NCI-H524 treated with DMSO at 0.1 percent for 48 hours (cell line): ENCODE data around the gene S1PR5.
"Not testable (repeated sequence)": the region's sequence is repeated elsewhere in the genome, so short reads cannot be mapped to it uniquely, and the experiment has no call there.

Experiments used
- DNase-seq: peaks from one replicate; lab custom pipeline; 2025; lab: John Stamatoyannopoulos, UW

S1PR5 gene

GRCh38 chr19:10517361-10517759 lies at the start of gene S1PR5:
TSS of gene S1PR5 (minus strand) at chr19:10517447. CDS start at chr19:10515011, 2,436 bp downstream.
- DNase-seq, result no peak

- no peak for DNase-seq
These were observed 49.6 kb upstream of the S1PR5 start for GRCh38 chr19:10566658-10567410.

GRCh38 chr19:10566408-10566657 lies 49.1 kb upstream of the S1PR5 start:
- no peak for DNase-seq

- DNase-seq, result peak; percentile 79
These were observed 48.5 kb upstream of the S1PR5 start, which contains the start of gene KRI1 for GRCh38 chr19:10565567-10566407. TSS of gene KRI1 (minus strand) at chr19:10566010. CDS start at chr19:10565999, 11 bp downstream.

GRCh38 chr19:10565028-10565566 lies 47.9 kb upstream of the S1PR5 start:
- DNase-seq, result no peak

- DNase-seq, result no peak
These were observed 45.4 kb upstream of the S1PR5 start for GRCh38 chr19:10562609-10563008.

- DNase-seq, result no peak
These were observed 42.9 kb upstream of the S1PR5 start for GRCh38 chr19:10560154-10560553.

GRCh38 chr19:10557603-10558197 lies 40.5 kb upstream of the S1PR5 start:
- no peak for DNase-seq

GRCh38 chr19:10555610-10555973 lies 38.3 kb upstream of the S1PR5 start:
- no peak for DNase-seq

- DNase-seq, result no peak
These were observed 37.7 kb upstream of the S1PR5 start for GRCh38 chr19:10554760-10555609.

GRCh38 chr19:10553943-10554381 lies 36.7 kb upstream of the S1PR5 start:
- DNase-seq, result no peak

- no peak for DNase-seq
These were observed 35.9 kb upstream of the S1PR5 start for GRCh38 chr19:10553087-10553667.

GRCh38 chr19:10552510-10553053 lies 35.3 kb upstream of the S1PR5 start:
- no peak for DNase-seq

GRCh38 chr19:10551698-10552301 lies 34.6 kb upstream of the S1PR5 start:
- DNase-seq, result no peak

- DNase-seq, result not testable (repeated sequence)
These were observed 33.8 kb upstream of the S1PR5 start for GRCh38 chr19:10551006-10551405.

- DNase-seq, result no peak
These were observed 33.1 kb upstream of the S1PR5 start for GRCh38 chr19:10550336-10550735.

- DNase-seq, result no peak
These were observed 32.5 kb upstream of the S1PR5 start for GRCh38 chr19:10549733-10550132.

- no peak for DNase-seq
These were observed 31.6 kb upstream of the S1PR5 start for GRCh38 chr19:10548746-10549276.

GRCh38 chr19:10546817-10547216 lies 29.6 kb upstream of the S1PR5 start:
- no peak for DNase-seq

- no peak for DNase-seq
These were observed 27.6 kb upstream of the S1PR5 start for GRCh38 chr19:10544753-10545251.
